Measurements from ENCODE around the gene LMF2.

- TF ChIP-seq, protein P1, sequence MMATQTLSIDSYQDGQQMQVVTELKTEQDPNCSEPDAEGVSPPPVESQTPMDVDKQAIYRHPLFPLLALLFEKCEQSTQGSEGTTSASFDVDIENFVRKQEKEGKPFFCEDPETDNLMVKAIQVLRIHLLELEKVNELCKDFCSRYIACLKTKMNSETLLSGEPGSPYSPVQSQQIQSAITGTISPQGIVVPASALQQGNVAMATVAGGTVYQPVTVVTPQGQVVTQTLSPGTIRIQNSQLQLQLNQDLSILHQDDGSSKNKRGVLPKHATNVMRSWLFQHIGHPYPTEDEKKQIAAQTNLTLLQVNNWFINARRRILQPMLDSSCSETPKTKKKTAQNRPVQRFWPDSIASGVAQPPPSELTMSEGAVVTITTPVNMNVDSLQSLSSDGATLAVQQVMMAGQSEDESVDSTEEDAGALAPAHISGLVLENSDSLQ (IDR thresholded peaks at IDR 0.05), result no peak
- no peak for TF ChIP-seq FOXK2 (IDR thresholded peaks at IDR 0.05)
Observed at GRCh38 chr22:50547263-50547985, 39.9 kb upstream of the LMF2 start.
